ENCODE measurements around the gene ZDHHC20. TPM values are rescaled to one million over a fixed set of nuclear protein-coding genes. Genes with fewer than 3 reads are reported as not detected.

Gene ZDHHC20
- total and polyA plus RNA-seq, 8 donors, result 93.2 to 123 (median 114) TPM

DNA sequence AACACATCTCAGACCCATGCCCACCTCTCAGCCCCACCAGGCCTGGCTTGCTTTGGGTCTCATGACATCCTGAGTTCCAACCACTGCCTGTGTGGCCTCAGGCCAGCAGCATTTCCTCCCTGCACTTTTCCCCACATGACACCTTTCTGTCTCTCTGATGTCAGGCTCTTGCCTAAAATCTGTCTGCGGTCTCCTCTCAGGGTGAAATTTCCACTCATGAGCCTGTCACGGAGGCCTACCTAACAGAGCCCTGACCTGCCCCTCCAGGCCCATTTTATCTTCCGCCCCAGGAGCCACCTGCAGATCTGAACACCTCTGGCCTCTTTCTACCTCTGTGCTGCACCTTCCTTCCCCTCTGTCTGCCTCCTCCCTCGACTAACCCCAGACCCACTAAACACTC lies 93.5 kb downstream of the ZDHHC20 start:
- H3K4me1 ChIP-seq, result no peaks in the 10 kb centered on the region
- no peak overlapping the region for H3K27ac ChIP-seq
- intact Hi-C loops (cut with DNase I), result no loop called here
- no peaks in the 10 kb centered on the region for H3K27me3 ChIP-seq
- no peaks in the 10 kb centered on the region for H3K9me3 ChIP-seq
- no peak for DNase-seq
- no peak for ATAC-seq
- no peak overlapping the region for H3K4me3 ChIP-seq
- TF ChIP-seq, protein P1, sequence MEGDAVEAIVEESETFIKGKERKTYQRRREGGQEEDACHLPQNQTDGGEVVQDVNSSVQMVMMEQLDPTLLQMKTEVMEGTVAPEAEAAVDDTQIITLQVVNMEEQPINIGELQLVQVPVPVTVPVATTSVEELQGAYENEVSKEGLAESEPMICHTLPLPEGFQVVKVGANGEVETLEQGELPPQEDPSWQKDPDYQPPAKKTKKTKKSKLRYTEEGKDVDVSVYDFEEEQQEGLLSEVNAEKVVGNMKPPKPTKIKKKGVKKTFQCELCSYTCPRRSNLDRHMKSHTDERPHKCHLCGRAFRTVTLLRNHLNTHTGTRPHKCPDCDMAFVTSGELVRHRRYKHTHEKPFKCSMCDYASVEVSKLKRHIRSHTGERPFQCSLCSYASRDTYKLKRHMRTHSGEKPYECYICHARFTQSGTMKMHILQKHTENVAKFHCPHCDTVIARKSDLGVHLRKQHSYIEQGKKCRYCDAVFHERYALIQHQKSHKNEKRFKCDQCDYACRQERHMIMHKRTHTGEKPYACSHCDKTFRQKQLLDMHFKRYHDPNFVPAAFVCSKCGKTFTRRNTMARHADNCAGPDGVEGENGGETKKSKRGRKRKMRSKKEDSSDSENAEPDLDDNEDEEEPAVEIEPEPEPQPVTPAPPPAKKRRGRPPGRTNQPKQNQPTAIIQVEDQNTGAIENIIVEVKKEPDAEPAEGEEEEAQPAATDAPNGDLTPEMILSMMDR (IDR thresholded peaks at IDR 0.05), result no peak
- H3K36me3 ChIP-seq, result no peaks in the 10 kb centered on the region

- Histone ChIP-seq H3K36me3 (no peaks in the 10 kb centered on the region), H3K27ac (no peak overlapping the region), H3K27me3 (no peaks in the 10 kb centered on the region), H3K4me3 (no peak overlapping the region), H3K9me3 (no peaks in the 10 kb centered on the region), H3K4me1 (no peaks in the 10 kb centered on the region)
- DNase-seq, result no peak
- ATAC-seq, result no peak
- intact Hi-C loops (cut with DNase I), result no loop called here
- TF ChIP-seq, protein P1 (IDR thresholded peaks at IDR 0.05), result no peak
These were observed 94.2 kb downstream of the ZDHHC20 start for GRCh38 chr13:21364916-21365315.

DNA sequence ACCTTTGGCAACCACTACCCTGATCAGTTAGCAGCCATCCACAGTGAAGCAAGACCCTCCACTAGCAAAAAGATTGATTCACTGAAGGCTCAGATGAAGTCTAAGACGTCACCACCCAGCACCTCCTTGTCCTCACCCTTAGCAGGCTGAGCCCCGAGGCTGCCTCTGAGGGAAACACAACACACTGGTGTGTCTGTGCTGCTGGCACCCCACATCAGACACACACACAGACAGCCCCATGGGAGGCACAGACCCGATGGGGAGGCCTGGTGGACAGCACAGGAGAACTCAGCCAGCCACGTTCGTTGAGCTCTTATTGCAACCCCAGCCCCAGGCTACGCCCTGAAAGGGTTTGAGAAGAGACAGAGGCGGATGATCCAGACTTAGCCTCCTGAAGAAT lies 94.7 kb downstream of the ZDHHC20 start:
- no peak overlapping the region for H3K4me3 ChIP-seq
- intact Hi-C loops (cut with DNase I), result no loop called here
- H3K27ac ChIP-seq, result no peak overlapping the region
- no peaks in the 10 kb centered on the region for H3K36me3 ChIP-seq
- DNase-seq, result no peak
- no peaks in the 10 kb centered on the region for H3K4me1 ChIP-seq
- H3K9me3 ChIP-seq, result no peaks in the 10 kb centered on the region
- H3K27me3 ChIP-seq, result no peaks in the 10 kb centered on the region
- no peak for ATAC-seq
- TF ChIP-seq, protein P1 (IDR thresholded peaks at IDR 0.05), result no peak

DNA sequence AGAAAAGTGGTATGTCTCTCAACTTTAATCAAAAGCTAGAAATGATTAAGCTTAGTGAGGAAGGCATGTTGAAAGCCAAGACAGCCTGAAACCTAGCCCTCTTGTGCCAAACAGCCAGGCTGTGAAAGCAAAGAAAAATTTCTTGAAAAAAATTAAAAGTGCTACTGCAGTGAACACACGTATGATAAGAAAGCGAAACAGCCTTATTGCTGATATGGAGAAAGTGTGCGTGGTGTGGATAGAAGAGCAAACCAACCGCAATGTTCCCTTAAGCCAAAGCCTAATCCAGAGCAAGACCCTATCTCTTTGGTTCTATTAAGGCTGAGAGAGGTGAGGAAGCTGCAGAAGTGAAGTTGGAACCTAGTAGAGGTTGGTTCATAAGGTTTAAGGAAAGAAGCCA lies 96.4 kb downstream of the ZDHHC20 start:
- no peak overlapping the region for H3K4me3 ChIP-seq
- H3K9me3 ChIP-seq, result no peaks in the 10 kb centered on the region
- H3K27ac ChIP-seq, result no peak overlapping the region
- TF ChIP-seq, protein P1 (IDR thresholded peaks at IDR 0.05), result no peak
- H3K27me3 ChIP-seq, result no peaks in the 10 kb centered on the region
- no peaks in the 10 kb centered on the region for H3K36me3 ChIP-seq
- no peak for ATAC-seq
- DNase-seq, result no peak
- H3K4me1 ChIP-seq, result no peaks in the 10 kb centered on the region
- intact Hi-C loops (cut with DNase I), result no loop called here

GRCh38 chr13:21361706-21362105 lies 97.4 kb downstream of the ZDHHC20 start:
- Histone ChIP-seq H3K9me3 (no peaks in the 10 kb centered on the region), H3K36me3 (no peaks in the 10 kb centered on the region), H3K27ac (no peak overlapping the region), H3K4me1 (no peaks in the 10 kb centered on the region), H3K27me3 (no peaks in the 10 kb centered on the region), H3K4me3 (no peak overlapping the region)
- intact Hi-C loops (cut with DNase I), result no loop called here
- TF ChIP-seq, protein P1 (IDR thresholded peaks at IDR 0.05), result no peak
- ATAC-seq (no peak), DNase-seq (no peak)
